Fibroblast of the conjunctiva (primary cell): Measurements from ENCODE around the gene SLC49A4.

ENCODE experiments used
- DNase-seq: peaks from one replicate; pipeline ENCODE4 v3.0.0-alpha.2; 2010; ENCODE audit warnings: low read depth

SLC49A4 gene

DNA sequence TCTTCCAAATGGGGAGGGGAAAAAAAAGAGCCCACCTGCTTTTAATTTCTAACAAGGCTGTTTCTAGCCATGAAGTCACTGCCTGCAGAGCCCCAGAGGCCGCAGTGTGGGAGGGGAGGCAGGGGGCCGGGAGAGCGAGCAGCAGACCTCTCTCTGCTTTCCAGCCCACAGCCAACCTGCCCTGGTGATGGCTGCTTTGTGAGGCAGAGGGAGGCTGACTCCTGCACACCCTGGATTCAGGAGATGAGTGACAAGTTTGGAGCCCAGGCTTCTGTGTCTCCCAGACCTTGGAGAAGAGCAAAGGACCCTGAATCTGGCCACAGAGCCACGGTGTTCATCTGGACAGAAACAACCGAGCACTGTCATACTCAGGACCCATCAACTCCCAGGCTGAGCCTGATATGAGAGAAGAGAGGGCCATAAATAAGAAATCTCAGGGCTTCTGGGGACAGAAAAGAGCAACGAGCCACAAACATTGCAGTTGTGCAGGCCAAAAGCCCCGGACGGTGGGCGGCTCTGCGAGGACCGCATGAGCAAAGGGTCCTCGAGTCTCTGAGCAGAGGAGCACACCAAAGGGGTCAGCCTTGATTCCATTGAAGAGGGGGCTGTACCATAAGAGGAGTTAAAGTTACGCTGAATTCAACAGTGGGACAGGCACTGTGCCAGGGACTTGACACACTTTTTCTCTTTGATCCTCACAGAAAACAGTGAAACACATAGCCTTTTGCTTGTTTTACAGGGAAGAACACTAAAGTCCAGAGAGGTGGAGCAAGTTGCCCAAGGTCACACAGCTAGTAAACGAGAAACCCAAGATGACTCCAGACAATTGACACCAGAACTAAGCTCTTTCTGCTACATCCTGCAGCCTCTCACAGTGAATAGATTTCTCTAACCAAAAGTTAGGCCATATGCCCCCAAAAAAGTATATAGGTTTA lies 135.5 kb downstream of the SLC49A4 start:
- no peak for DNase-seq
